ENCODE measurements around the gene CHN2. TPM values are rescaled to one million over a fixed set of nuclear protein-coding genes. Genes with fewer than 3 reads are reported as not detected.

The CHN2 gene
- total RNA-seq, 1 experiment from 2014 or later, result 5.1 TPM

GRCh38 chr7:29237489-29237888, 42.9 kb downstream of the CHN2 start:
- Mint-ChIP-seq H3K27me3 (ENCODE audit: insufficient read depth, unreplicated experiment) (no peaks in the 10 kb centered on the region), H3K36me3 (ENCODE audit: insufficient read depth, unreplicated experiment) (peaks cover 6% of the 10 kb centered on the region), H3K9me3 (ENCODE audit: unreplicated experiment) (no peaks in the 10 kb centered on the region), H3K27ac (ENCODE audit: low read depth, unreplicated experiment) (no peak overlapping the region), H3K4me3 (ENCODE audit: unreplicated experiment) (no peak overlapping the region), H3K4me1 (ENCODE audit: insufficient read depth, unreplicated experiment) (peaks cover 5% of the 10 kb centered on the region)
- no TSS peak for BruUV-seq (replicated peaks)
- intact Hi-C loops (cut with micrococcal nuclease), result no loop called here
- CTCF ChIA-PET, result interaction anchor here (0.5 to 1.5 kb wide), 5 partner anchors 11 to 311 kb away, joined by 3 to 5 read pairs (median 3); no protein-coding TSS in a partner anchor
- peak; percentile 28 for DNase-seq (ENCODE audit: unreplicated experiment)
- no peak for TF ChIP-seq CTCF (IDR thresholded peaks at IDR 0.05; ENCODE audit: unreplicated experiment)
- POLR2A ChIA-PET, result no interaction called here

GRCh38 chr7:29239638-29240037, 45.1 kb downstream of the CHN2 start:
- H3K27me3 Mint-ChIP-seq (ENCODE audit: insufficient read depth, unreplicated experiment), result no peaks in the 10 kb centered on the region
- intact Hi-C loops (cut with micrococcal nuclease), result no loop called here
- H3K27ac Mint-ChIP-seq (ENCODE audit: low read depth, unreplicated experiment), result no peak overlapping the region
- peaks cover 6% of the 10 kb centered on the region for H3K36me3 Mint-ChIP-seq (ENCODE audit: insufficient read depth, unreplicated experiment)
- no peaks in the 10 kb centered on the region for H3K9me3 Mint-ChIP-seq (ENCODE audit: unreplicated experiment)
- H3K4me1 Mint-ChIP-seq (ENCODE audit: insufficient read depth, unreplicated experiment), result peaks cover 5% of the 10 kb centered on the region
- BruUV-seq (replicated peaks), result no TSS peak
- DNase-seq (ENCODE audit: unreplicated experiment), result peak; percentile 35
- CTCF ChIA-PET, result no interaction called here
- H3K4me3 Mint-ChIP-seq (ENCODE audit: unreplicated experiment), result no peak overlapping the region
- POLR2A ChIA-PET, result no interaction called here
- peak; percentile 38 for TF ChIP-seq CTCF (IDR thresholded peaks at IDR 0.05; ENCODE audit: unreplicated experiment)

- TF ChIP-seq CTCF (IDR thresholded peaks at IDR 0.05; ENCODE audit: unreplicated experiment), result no peak
- Mint-ChIP-seq H3K36me3 (ENCODE audit: insufficient read depth, unreplicated experiment) (peaks cover 5% of the 10 kb centered on the region), H3K27ac (ENCODE audit: low read depth, unreplicated experiment) (no peak overlapping the region), H3K4me3 (ENCODE audit: unreplicated experiment) (no peak overlapping the region), H3K9me3 (ENCODE audit: unreplicated experiment) (no peaks in the 10 kb centered on the region), H3K27me3 (ENCODE audit: insufficient read depth, unreplicated experiment) (no peaks in the 10 kb centered on the region), H3K4me1 (ENCODE audit: insufficient read depth, unreplicated experiment) (peaks cover 4% of the 10 kb centered on the region)
- POLR2A ChIA-PET, result no interaction called here
- CTCF ChIA-PET, result no interaction called here
- no TSS peak for BruUV-seq (replicated peaks)
- intact Hi-C loops (cut with micrococcal nuclease), result no loop called here
- DNase-seq (ENCODE audit: unreplicated experiment), result no peak
Observed at GRCh38 chr7:29242265-29242664, 47.7 kb downstream of the CHN2 start.

GRCh38 chr7:29243910-29244655, 49.5 kb downstream of the CHN2 start:
- H3K4me3 Mint-ChIP-seq (ENCODE audit: unreplicated experiment), result no peak overlapping the region
- BruUV-seq (replicated peaks), result no TSS peak
- ChIA-PET POLR2A (interaction anchor here (0.6 kb wide), 1 partner anchor 25 kb away, joined by 3 read pairs; no protein-coding TSS in a partner anchor), CTCF (no interaction called here)
- peaks cover 5% of the 10 kb centered on the region for H3K36me3 Mint-ChIP-seq (ENCODE audit: insufficient read depth, unreplicated experiment)
- H3K9me3 Mint-ChIP-seq (ENCODE audit: unreplicated experiment), result no peaks in the 10 kb centered on the region
- H3K27me3 Mint-ChIP-seq (ENCODE audit: insufficient read depth, unreplicated experiment), result no peaks in the 10 kb centered on the region
- no peak for TF ChIP-seq CTCF (IDR thresholded peaks at IDR 0.05; ENCODE audit: unreplicated experiment)
- DNase-seq (ENCODE audit: unreplicated experiment), result no peak
- intact Hi-C loops (cut with micrococcal nuclease), result no loop called here
- no peak overlapping the region for H3K27ac Mint-ChIP-seq (ENCODE audit: low read depth, unreplicated experiment)
- H3K4me1 Mint-ChIP-seq (ENCODE audit: insufficient read depth, unreplicated experiment), result no peaks in the 10 kb centered on the region
